Transverse colon (tissue), 4 donors: Measurements from ENCODE around the gene CAPN1. TPM values are rescaled to one million over a fixed set of nuclear protein-coding genes. Genes with fewer than 3 reads are reported as not detected.

Experiments used
- DNase-seq: peaks from one replicate; pipeline ENCODE4 v3.0.0-alpha.2; 2019
- H3K27ac ChIP-seq, 4 donors: fragments of 200-600 bp; sonication (generic); 2 replicates each; pipeline ENCODE4 v1.5.1; 2016 to 2018; ENCODE audit warnings: inconsistent platforms in 4 of 4
- H3K27me3 ChIP-seq: fragments of 200-600 bp; sonication (generic); 2 replicates; pipeline ENCODE4 v1.5.1; 2017; ENCODE audit warnings: inconsistent platforms
- H3K36me3 ChIP-seq, 4 donors: fragments of 200-600 bp; sonication (generic); 2 replicates each; pipeline ENCODE4 v1.5.1; 2017 to 2019; ENCODE audit warnings: inconsistent platforms in 4 of 4
- H3K4me1 ChIP-seq, 4 donors: fragments of 200-600 bp; sonication (generic); 2 replicates each; pipeline ENCODE4 v1.5.1; 2017 to 2020; ENCODE audit warnings: inconsistent platforms in 4 of 4
- H3K4me3 ChIP-seq, 4 donors: fragments of 200-600 bp; sonication (generic); 1 replicate in 1 of 4; 2 replicates in 3 of 4; pipeline versions ENCODE4 v1.5.1 to v1.6.1; 2017 to 2019; ENCODE audit warnings: inconsistent platforms in 4 of 4
- H3K9me3 ChIP-seq, 2 donors: fragments of 200-600 bp; sonication (generic); 2 replicates each; pipeline ENCODE4 v1.5.1; 2017 to 2019; ENCODE audit warnings: inconsistent platforms in 2 of 2
- EP300 ChIP-seq: sonication (generic); formaldehyde crosslinking; IDR thresholded peaks from one replicate; pipeline ENCODE4 v1.6.1; 2017; ENCODE audit warnings: antibody characterized with exemption, low read depth
- POLR2A ChIP-seq: fragments of 450-650 bp; IDR thresholded peaks from one replicate; pipeline ENCODE4 v1.6.1; 2016; ENCODE audit warnings: antibody characterized with exemption, mild to moderate bottlenecking, moderate library complexity
- POLR2AphosphoS5 ChIP-seq, 3 donors: sonication (generic); formaldehyde crosslinking; IDR thresholded peaks; one replicate each; pipeline ENCODE4 v1.6.1; 2016; ENCODE audit warnings: antibody characterized with exemption in 3 of 3
- WGBS, 2 donors: methylation state at CpG; one replicate each; pipeline ENCODE4 v1.1.5; 2018; ENCODE audit warnings: low coverage in 1 of 2; 5-methylcytosine and 5-hydroxymethylcytosine counted together
- in situ Hi-C, 4 donors: fragments of 200-750 bp; cut with MboI; loops; one replicate each; pipeline versions ENCODE4 v1.15.0 to v1.15.1; 2017; ENCODE audit warnings: low sequenced_read_pairs in 3 of 4, low pct_ligation_motif_present in 1 of 4, low pct_unique_long_range_greater_than_20kb in 1 of 4
- intact Hi-C: fragments of 100-400 bp; cut with DNase I; formaldehyde crosslinking; loops from one replicate; pipeline ENCODE4 v1.15.1; 2023; ENCODE audit warnings: low total_unique reads
- total RNA-seq, 4 donors: library from RNA; depleted of rRNA; stranded (reverse); fragments of >200 nt; gene quantifications; one replicate each; pipeline ENCODE4 v1.1.0, GENCODE V29; 2016
- TF ChIP-seq, protein P1 (sequence below), 5 experiments: fragments of 200-600 bp in 3 of 5; fragments of 450-650 bp in 2 of 5; sonication (generic) in 3 of 5; IDR thresholded peaks; 1 replicate in 2 of 5; 2 replicates in 3 of 5; pipeline ENCODE4 v1.5.1; 2016 to 2017; ENCODE audit warnings: antibody characterized with exemption in 5 of 5, inconsistent platforms in 3 of 5, mild to moderate bottlenecking in 2 of 5, moderate library complexity in 1 of 5

The CAPN1 gene
- total RNA-seq, 4 donors from 2014 or later, result 211 to 1,179 (median 376) TPM

DNA sequence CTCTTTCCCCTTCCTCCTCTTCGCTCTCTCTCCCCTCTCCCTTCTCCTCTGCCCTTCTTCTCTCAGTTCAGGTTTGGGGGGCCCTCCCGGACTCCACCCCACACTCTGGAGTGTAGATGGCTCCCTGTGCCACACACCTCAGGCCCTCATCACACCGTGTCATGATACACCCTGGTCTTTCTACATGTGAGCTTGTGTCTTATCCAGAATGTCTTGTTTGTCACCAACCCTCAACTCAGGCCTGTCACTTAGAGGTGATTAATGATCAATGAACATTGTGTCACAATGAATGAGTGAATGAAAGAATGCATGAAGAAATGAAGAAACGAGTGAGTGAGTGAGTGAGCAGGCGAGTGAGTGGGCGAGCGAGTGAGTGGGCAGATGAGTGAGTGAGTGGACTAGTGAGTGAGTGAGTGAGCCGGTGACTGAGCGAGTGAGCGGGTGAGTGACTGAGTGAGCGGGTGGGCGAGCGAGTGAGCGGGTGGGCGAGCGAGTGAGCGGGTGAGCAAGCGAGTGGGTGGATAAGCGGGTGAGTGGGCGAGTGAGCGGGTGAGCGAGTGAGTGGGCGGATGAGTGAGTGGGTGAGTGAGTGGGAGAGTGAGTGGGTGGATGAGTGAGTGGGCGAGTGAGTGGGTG lies 33.8 kb downstream of the CAPN1 start:
- peaks cover 0 to 9% (median 3%) of the 10 kb centered on the region in 4 donors for H3K36me3 ChIP-seq
- no peaks in the 10 kb centered on the region for H3K9me3 ChIP-seq
- 87 to 91% methylated on average over 21 to 24 of the region's 24 CpGs for WGBS, 2 donors
- H3K4me1 ChIP-seq, result peaks cover 0 to 3% (median 0%) of the 10 kb centered on the region in 4 donors
- no peak for TF ChIP-seq POLR2A
- TF ChIP-seq POLR2AphosphoS5 (IDR thresholded peaks at IDR 0.05), result no peak
- no peak for TF ChIP-seq EP300
- TF ChIP-seq, protein P1, sequence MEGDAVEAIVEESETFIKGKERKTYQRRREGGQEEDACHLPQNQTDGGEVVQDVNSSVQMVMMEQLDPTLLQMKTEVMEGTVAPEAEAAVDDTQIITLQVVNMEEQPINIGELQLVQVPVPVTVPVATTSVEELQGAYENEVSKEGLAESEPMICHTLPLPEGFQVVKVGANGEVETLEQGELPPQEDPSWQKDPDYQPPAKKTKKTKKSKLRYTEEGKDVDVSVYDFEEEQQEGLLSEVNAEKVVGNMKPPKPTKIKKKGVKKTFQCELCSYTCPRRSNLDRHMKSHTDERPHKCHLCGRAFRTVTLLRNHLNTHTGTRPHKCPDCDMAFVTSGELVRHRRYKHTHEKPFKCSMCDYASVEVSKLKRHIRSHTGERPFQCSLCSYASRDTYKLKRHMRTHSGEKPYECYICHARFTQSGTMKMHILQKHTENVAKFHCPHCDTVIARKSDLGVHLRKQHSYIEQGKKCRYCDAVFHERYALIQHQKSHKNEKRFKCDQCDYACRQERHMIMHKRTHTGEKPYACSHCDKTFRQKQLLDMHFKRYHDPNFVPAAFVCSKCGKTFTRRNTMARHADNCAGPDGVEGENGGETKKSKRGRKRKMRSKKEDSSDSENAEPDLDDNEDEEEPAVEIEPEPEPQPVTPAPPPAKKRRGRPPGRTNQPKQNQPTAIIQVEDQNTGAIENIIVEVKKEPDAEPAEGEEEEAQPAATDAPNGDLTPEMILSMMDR (IDR thresholded peaks at IDR 0.05), result no peak
- in situ Hi-C loops (no loop called here), intact Hi-C loops (no loop called here)
- H3K27me3 ChIP-seq, result no peaks in the 10 kb centered on the region
- H3K27ac ChIP-seq, result no peak overlapping the region
- DNase-seq, result no peak
- no peak overlapping the region for H3K4me3 ChIP-seq

DNA sequence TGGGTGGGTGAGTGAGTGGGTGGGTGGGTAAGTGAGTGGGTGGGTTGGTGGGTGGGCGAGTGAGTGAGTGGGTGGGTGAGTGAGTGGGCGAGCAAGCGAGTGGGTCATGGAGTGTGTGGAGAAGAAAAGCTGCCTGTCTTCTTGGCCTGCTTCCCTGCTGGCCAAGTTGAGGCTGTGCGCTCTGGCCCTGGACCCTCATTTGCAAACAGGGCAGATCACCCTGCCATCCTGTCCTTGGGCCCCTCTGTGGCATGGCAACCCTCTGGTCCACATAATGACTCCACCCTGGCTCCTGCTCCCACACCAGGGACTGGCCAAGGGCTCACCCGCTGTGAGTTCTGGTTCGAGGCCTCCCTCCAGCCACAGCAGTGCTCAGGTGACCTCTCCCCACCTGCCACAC lies 35.1 kb downstream of the CAPN1 start:
- Histone ChIP-seq H3K27ac (no peak overlapping the region), H3K36me3 (no peaks in the 10 kb centered on the region), H3K4me1 (peaks cover 0 to 5% (median 0%) of the 10 kb centered on the region in 4 donors), H3K4me3 (no peak overlapping the region), H3K9me3 (no peaks in the 10 kb centered on the region), H3K27me3 (no peaks in the 10 kb centered on the region)
- no peak for TF ChIP-seq POLR2AphosphoS5 (IDR thresholded peaks at IDR 0.05)
- TF ChIP-seq EP300, result no peak
- TF ChIP-seq, protein P1 (IDR thresholded peaks at IDR 0.05), result no peak
- TF ChIP-seq POLR2A, result no peak
- WGBS, 2 donors, result 74 to 100% methylated on average over 2 to 6 of the region's 6 CpGs
- intact Hi-C loops (no loop called here), in situ Hi-C loops (no loop called here)
- no peak for DNase-seq

DNA sequence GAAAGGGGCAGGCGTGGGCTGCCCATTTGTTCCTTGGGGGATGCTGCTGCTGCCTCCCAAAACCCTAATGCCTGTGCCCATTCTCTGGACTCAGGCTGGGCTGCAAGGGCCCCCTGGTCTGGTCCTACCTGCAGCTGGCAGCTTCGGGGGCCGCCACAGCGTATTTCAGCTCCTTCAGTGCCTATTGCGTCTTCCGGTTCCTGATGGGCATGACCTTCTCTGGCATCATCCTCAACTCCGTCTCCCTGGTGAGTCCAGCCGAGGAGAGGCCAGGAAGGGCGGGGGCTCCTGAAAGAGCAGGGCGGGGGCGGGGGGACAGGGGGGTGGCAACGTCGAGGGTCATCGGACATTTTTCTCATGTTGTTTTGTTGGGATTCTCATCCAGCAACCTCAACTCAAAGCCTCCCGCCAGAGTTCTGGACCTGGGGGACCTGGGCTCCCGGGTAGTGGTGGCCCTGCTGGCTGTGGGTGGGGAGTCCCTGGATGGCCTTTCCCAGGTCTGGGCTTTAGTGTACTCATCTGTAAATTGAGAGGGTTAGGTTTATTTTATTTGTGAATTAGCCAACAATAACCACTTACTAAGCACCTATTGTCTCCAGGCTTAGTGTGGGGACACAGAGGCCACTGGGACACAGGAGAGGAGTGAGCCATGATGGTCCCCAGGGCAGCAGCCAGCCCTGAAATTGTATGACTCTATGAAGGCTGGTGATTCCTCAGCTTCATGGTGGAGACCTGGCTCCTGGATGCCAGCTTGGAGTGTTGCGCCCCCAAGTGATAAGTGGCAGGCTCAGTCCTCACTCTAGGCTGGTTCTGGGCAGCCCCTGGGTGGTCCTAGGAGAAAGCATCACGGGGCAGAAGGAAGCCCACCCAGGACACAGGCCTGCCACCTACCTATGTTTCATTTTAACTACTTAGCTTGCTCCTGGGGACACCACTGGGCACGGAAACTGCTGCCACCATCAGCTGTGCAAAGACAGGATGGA lies 36.0 kb downstream of the CAPN1 start:
- no peak for TF ChIP-seq POLR2A
- no peak for TF ChIP-seq EP300
- TF ChIP-seq, protein P1 (IDR thresholded peaks at IDR 0.05), result no peak
- no peak for TF ChIP-seq POLR2AphosphoS5 (IDR thresholded peaks at IDR 0.05)
- H3K9me3 ChIP-seq, result no peaks in the 10 kb centered on the region
- no peak for DNase-seq
- WGBS, 2 donors, result 86 to 100% methylated on average over 1 to 19 of the region's 19 CpGs
- intact Hi-C loops (no loop called here), in situ Hi-C loops (no loop called here)
- no peaks in the 10 kb centered on the region for H3K36me3 ChIP-seq
- peaks cover 0 to 5% (median 0%) of the 10 kb centered on the region in 4 donors for H3K4me1 ChIP-seq
- H3K27me3 ChIP-seq, result no peaks in the 10 kb centered on the region
- H3K27ac ChIP-seq, result no peak overlapping the region
- H3K4me3 ChIP-seq, result no peak overlapping the region

DNA sequence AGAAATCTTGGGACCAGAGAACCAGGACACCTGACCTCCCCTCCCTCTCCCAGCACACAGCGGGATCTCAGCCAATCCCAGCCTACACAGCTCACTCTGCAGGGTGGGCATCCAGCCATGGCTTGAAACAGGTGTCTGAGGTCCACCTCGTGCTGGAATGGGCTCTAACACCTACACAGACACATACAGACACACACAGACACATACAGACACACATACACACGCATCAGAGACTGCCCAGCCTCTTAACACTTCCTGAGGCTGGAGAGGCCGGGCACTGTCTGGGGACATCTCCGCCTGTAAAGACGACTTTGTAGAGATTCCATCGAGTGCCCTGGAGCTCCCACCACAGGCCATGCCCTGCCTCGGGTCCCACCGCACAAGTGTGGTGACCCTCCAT lies 36.7 kb downstream of the CAPN1 start:
- in situ Hi-C loops, result no loop called here
- 85% methylated on average over 9 of the region's 9 CpGs; no CpG with 5 or more reads in 1 of the 2 donors for WGBS, 2 donors
- Histone ChIP-seq H3K9me3 (no peaks in the 10 kb centered on the region), H3K4me1 (peaks cover 0 to 5% (median 0%) of the 10 kb centered on the region in 4 donors), H3K4me3 (no peak overlapping the region), H3K36me3 (no peaks in the 10 kb centered on the region), H3K27ac (no peak overlapping the region), H3K27me3 (no peaks in the 10 kb centered on the region)
- DNase-seq, result no peak
- TF ChIP-seq, protein P1 (IDR thresholded peaks at IDR 0.05), result no peak
- no peak for TF ChIP-seq POLR2A
- no peak for TF ChIP-seq POLR2AphosphoS5 (IDR thresholded peaks at IDR 0.05)
- TF ChIP-seq EP300, result no peak
- intact Hi-C loops, result no loop called here
